ENCODE data around the gene ENGASE. TPM values are rescaled to one million over a fixed set of nuclear protein-coding genes. Genes with fewer than 3 reads are reported as not detected.

The ENGASE gene
- total RNA-seq, 1 donor from 2014 or later = 11.7 TPM

DNA sequence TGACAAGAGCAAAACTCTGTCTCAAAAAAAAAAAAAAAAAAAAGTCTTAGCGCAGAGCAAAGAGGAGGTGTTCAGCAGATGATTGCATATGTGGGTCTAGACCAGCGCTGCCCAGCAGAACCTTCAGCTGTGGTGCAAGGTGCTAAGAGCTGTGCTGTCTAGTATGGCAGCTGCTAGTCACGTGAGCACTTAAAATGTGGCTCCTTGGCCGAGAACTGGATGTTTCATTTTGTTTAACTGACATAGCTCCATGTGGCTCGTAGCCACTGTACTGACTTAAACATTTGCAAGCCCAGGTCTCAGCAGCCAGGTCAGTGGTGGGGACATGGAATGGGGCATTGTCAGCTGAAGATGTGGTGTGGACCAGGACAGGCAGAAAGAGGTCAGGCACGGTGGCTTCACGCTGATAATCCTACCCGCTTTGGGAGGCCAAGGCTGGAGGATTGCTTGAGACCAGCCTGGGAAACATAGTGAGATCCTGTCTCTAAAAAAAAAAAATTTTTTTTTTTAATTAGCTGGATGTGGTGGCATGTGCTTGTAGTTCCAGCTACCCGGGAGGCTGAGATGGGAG, 41.5 kb upstream of the ENGASE start:
- H3K4me3 ChIP-seq = no peak overlapping the region
- DNase-seq (ENCODE audit: low spot score) = no peak
- TF ChIP-seq, protein P1, sequence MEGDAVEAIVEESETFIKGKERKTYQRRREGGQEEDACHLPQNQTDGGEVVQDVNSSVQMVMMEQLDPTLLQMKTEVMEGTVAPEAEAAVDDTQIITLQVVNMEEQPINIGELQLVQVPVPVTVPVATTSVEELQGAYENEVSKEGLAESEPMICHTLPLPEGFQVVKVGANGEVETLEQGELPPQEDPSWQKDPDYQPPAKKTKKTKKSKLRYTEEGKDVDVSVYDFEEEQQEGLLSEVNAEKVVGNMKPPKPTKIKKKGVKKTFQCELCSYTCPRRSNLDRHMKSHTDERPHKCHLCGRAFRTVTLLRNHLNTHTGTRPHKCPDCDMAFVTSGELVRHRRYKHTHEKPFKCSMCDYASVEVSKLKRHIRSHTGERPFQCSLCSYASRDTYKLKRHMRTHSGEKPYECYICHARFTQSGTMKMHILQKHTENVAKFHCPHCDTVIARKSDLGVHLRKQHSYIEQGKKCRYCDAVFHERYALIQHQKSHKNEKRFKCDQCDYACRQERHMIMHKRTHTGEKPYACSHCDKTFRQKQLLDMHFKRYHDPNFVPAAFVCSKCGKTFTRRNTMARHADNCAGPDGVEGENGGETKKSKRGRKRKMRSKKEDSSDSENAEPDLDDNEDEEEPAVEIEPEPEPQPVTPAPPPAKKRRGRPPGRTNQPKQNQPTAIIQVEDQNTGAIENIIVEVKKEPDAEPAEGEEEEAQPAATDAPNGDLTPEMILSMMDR (IDR thresholded peaks at IDR 0.05) = no peak
- TF ChIP-seq EZH2 (IDR thresholded peaks at IDR 0.05) (no peak), EZH2phosphoT487 (IDR thresholded peaks at IDR 0.05) (no peak)
- no peak overlapping the region for H3K9ac ChIP-seq
- H3K4me2 ChIP-seq = no peak overlapping the region
- no peak overlapping the region for H2AFZ ChIP-seq (replicated peaks)
- peaks cover 3% of the 10 kb centered on the region for H4K20me1 ChIP-seq (ENCODE audit: low read depth)
- peaks cover 3% of the 10 kb centered on the region for H3K4me1 ChIP-seq
- H3K36me3 ChIP-seq = no peaks in the 10 kb centered on the region
- H3F3A ChIP-seq (ENCODE audit: low read depth) = peaks cover 8% of the 10 kb centered on the region
- no peak overlapping the region for H3K27ac ChIP-seq
- H3K9me3 ChIP-seq (ENCODE audit: low read depth) = no peaks in the 10 kb centered on the region
- H3K27ac Mint-ChIP-seq = no peak overlapping the region
- H3K27me3 Mint-ChIP-seq (ENCODE audit: insufficient read depth, low read depth) = peaks cover 18% of the 10 kb centered on the region
- no peak overlapping the region for H3K4me3 Mint-ChIP-seq
- peaks cover 39% of the 10 kb centered on the region for H3K27me3 ChIP-seq
- H3K79me2 ChIP-seq (ENCODE audit: low read depth) = no peaks in the 10 kb centered on the region
- no peaks in the 10 kb centered on the region for H3K9me3 Mint-ChIP-seq
- peaks cover 4% of the 10 kb centered on the region for H3K4me1 Mint-ChIP-seq
- no peaks in the 10 kb centered on the region for H3K36me3 Mint-ChIP-seq

DNA sequence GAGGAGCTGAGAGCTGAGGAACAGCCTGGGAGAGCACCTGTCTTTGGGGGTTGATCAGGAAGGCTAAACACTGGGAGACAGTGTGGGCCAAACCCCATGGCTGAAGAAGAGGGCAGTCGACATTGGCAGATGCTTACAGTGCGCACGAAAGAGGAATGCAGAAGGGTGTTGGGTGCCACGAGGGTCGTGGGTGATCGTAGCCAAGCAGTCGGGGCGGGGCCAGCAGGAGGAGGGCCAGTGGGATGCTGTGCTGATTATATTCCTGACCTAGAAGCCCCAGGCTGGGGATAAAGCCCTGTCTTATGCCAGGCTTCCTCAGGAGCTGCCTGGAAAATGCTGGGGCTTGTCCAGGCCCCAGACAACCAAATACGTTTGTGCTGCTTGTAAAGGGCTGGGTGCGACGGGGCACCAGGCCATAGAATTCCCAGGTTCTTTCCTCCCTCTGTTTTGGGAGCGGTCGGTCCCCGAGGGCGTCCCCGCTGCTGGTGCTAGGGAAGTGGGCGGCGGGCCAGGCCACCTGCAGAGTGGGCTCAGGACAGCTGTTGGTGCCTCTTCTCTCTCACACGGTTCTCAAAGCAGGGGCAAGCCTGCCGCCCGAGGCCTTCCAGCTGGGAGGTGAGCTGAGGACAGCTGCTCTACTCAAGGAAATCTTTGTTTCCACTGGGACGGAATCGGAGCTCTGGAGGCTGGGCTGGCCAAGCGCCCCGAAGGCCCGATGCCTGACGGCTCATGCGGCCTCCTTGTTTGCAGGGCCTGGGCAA, 40.7 kb upstream of the ENGASE start:
- peaks cover 4% of the 10 kb centered on the region for H3K4me1 Mint-ChIP-seq
- Histone ChIP-seq H2AFZ (replicated peaks) (no peak overlapping the region), H3K4me2 (no peak overlapping the region), H3K27ac (no peak overlapping the region), H3K4me3 (no peak overlapping the region), H3F3A (ENCODE audit: low read depth) (peaks cover 8% of the 10 kb centered on the region), H4K20me1 (ENCODE audit: low read depth) (peaks cover 3% of the 10 kb centered on the region), H3K4me1 (peaks cover 3% of the 10 kb centered on the region), H3K79me2 (ENCODE audit: low read depth) (no peaks in the 10 kb centered on the region), H3K9ac (no peak overlapping the region), H3K27me3 (peaks cover 31% of the 10 kb centered on the region), H3K9me3 (ENCODE audit: low read depth) (no peaks in the 10 kb centered on the region), H3K36me3 (no peaks in the 10 kb centered on the region)
- H3K27me3 Mint-ChIP-seq (ENCODE audit: insufficient read depth, low read depth) = peaks cover 20% of the 10 kb centered on the region
- DNase-seq (ENCODE audit: low spot score) = no peak
- H3K9me3 Mint-ChIP-seq = no peaks in the 10 kb centered on the region
- TF ChIP-seq, protein P1 (IDR thresholded peaks at IDR 0.05) = no peak
- TF ChIP-seq EZH2phosphoT487 (IDR thresholded peaks at IDR 0.05) (no peak), EZH2 (IDR thresholded peaks at IDR 0.05) (no peak)
- no peaks in the 10 kb centered on the region for H3K36me3 Mint-ChIP-seq
- H3K27ac Mint-ChIP-seq = no peak overlapping the region
- H3K4me3 Mint-ChIP-seq = no peak overlapping the region

DNA sequence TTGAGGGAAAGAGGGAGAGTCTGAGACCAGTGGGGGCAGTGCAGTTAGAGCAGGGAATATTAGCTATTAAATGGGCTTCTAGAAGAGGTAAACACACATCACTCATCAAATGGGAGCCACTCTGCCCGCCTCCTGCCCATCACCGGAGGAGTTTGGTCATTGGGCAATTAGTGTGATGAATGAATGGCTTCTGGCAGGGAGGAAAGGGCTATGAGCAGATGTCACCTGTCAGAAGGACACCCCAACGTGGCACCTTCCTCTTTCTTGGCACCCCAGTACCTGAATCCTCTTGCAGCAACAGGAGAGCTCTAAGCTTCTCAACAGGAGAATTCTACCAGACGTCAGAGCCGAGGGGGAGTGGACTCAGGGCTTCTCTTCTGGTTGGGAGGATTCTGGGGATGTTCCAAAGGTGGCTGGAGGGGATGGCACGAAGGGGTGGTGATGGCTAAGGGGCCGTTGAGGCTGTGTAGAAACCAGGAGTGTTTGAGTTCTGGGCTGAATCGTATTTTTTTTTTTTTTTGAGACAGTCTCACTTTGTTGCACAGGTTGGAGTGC, 39.6 kb upstream of the ENGASE start:
- peaks cover under 1% of the 10 kb centered on the region for H3K4me1 Mint-ChIP-seq
- no peaks in the 10 kb centered on the region for H3K36me3 ChIP-seq
- H3K27ac ChIP-seq = no peak overlapping the region
- H4K20me1 ChIP-seq (ENCODE audit: low read depth) = no peaks in the 10 kb centered on the region
- H3K36me3 Mint-ChIP-seq = no peaks in the 10 kb centered on the region
- H3K79me2 ChIP-seq (ENCODE audit: low read depth) = no peaks in the 10 kb centered on the region
- no peak for DNase-seq (ENCODE audit: low spot score)
- H3K9ac ChIP-seq = no peak overlapping the region
- no peak overlapping the region for H3K4me2 ChIP-seq
- no peaks in the 10 kb centered on the region for H3K9me3 ChIP-seq (ENCODE audit: low read depth)
- no peak overlapping the region for H3K4me3 ChIP-seq
- H3K27ac Mint-ChIP-seq = no peak overlapping the region
- H3K27me3 Mint-ChIP-seq (ENCODE audit: insufficient read depth, low read depth) = peaks cover 20% of the 10 kb centered on the region
- peaks cover 3% of the 10 kb centered on the region for H3K4me1 ChIP-seq
- H3K27me3 ChIP-seq = peaks cover 20% of the 10 kb centered on the region
- no peaks in the 10 kb centered on the region for H3K9me3 Mint-ChIP-seq
- H3K4me3 Mint-ChIP-seq = no peak overlapping the region
- no peaks in the 10 kb centered on the region for H3F3A ChIP-seq (ENCODE audit: low read depth)
- H2AFZ ChIP-seq (replicated peaks) = no peak overlapping the region
- TF ChIP-seq EZH2 (IDR thresholded peaks at IDR 0.05) (no peak), EZH2phosphoT487 (IDR thresholded peaks at IDR 0.05) (no peak)
- TF ChIP-seq, protein P1 (IDR thresholded peaks at IDR 0.05) = no peak

Measured in neural progenitor cell (in vitro differentiated cells).